SK-N-SH treated with all-trans-retinoic acid at 6 μM for 48 hours (cell line): Measurements from ENCODE around the gene AACS.

Source experiments
- ATAC-seq: fragments of 200-7000 bp; cut with Tn5 transposase; 3 replicates; pipeline ENCODE4 v1.9.1; 2020; ENCODE audit warnings: mild to moderate bottlenecking, moderate library complexity
- ARNTL ChIP-seq: fragments of 450-650 bp; formaldehyde crosslinking; IDR thresholded peaks from 2 replicates; pipeline ENCODE4 v1.5.0; 2020; ENCODE audit warnings: low read depth, mild to moderate bottlenecking, moderate library complexity, borderline replicate concordance
- BACH2 ChIP-seq: fragments of 250-450 bp; sonication (Bioruptor Pico); IDR thresholded peaks from 2 replicates; pipeline ENCODE4 v1.9.0; 2021; ENCODE audit warnings: mild to moderate bottlenecking, borderline replicate concordance
- CSDC2 ChIP-seq: fragments of 250-450 bp; sonication (Bioruptor Pico); IDR thresholded peaks from 2 replicates; pipeline ENCODE4 v1.5.0; 2020; ENCODE audit warnings: mild to moderate bottlenecking, moderate library complexity
- ESRRG ChIP-seq: fragments of 250-450 bp; sonication (Bioruptor Pico); IDR thresholded peaks from 2 replicates; pipeline ENCODE4 v1.6.1; 2021; ENCODE audit warnings: mild to moderate bottlenecking
- GLIS3 ChIP-seq: fragments of 250-450 bp; sonication (Bioruptor Pico); IDR thresholded peaks from 2 replicates; pipeline ENCODE4 v1.5.0; 2020; ENCODE audit warnings: mild to moderate bottlenecking, moderate library complexity
- ISL1 ChIP-seq: fragments of 250-450 bp; sonication (Bioruptor Pico); IDR thresholded peaks from 2 replicates; pipeline ENCODE4 v2.1.2; 2022; ENCODE audit warnings: mild to moderate bottlenecking, moderate library complexity
- OSR1 ChIP-seq: fragments of 250-450 bp; sonication (Bioruptor Pico); IDR thresholded peaks from 2 replicates; pipeline ENCODE4 v1.8.0; 2022; ENCODE audit warnings: moderate library complexity, mild to moderate bottlenecking, inconsistent platforms
- RARB ChIP-seq: fragments of 250-450 bp; sonication (Bioruptor Pico); IDR thresholded peaks from 2 replicates; pipeline ENCODE4 v1.8.0; 2021; ENCODE audit warnings: mild to moderate bottlenecking, moderate library complexity
- SNAI2 ChIP-seq: fragments of 250-450 bp; sonication (Bioruptor Pico); IDR thresholded peaks from 2 replicates; pipeline ENCODE4 v1.5.0; 2020; ENCODE audit warnings: mild to moderate bottlenecking, moderate library complexity
- TCF4 ChIP-seq: fragments of 250-450 bp; sonication (Bioruptor Pico); IDR thresholded peaks from 2 replicates; pipeline ENCODE4 v1.8.0; 2021; ENCODE audit warnings: mild to moderate bottlenecking, moderate library complexity, borderline replicate concordance
- TOX ChIP-seq: fragments of 250-450 bp; sonication (Bioruptor Pico); IDR thresholded peaks from 2 replicates; pipeline ENCODE4 v1.8.0; 2021; ENCODE audit warnings: mild to moderate bottlenecking, moderate library complexity, borderline replicate concordance
- ZC3H10 ChIP-seq: fragments of 250-450 bp; sonication (Bioruptor Pico); IDR thresholded peaks from 2 replicates; pipeline ENCODE4 v1.5.1; 2021; ENCODE audit warnings: mild to moderate bottlenecking, moderate library complexity
- ZFP3 ChIP-seq: fragments of 250-450 bp; sonication (Bioruptor Pico); IDR thresholded peaks from 2 replicates; pipeline ENCODE4 v1.5.0; 2020; ENCODE audit warnings: mild to moderate bottlenecking, moderate library complexity
- ZFP30 ChIP-seq: fragments of 450-650 bp; formaldehyde crosslinking; IDR thresholded peaks from 2 replicates; pipeline ENCODE4 v1.5.0; 2022; ENCODE audit warnings: mild to moderate bottlenecking, moderate library complexity
- ZNF565 ChIP-seq: fragments of 450-650 bp; formaldehyde crosslinking; conservative IDR thresholded peaks from 2 replicates; pipeline ENCODE4 v1.5.0; 2020; ENCODE audit warnings: low read depth, mild to moderate bottlenecking, moderate library complexity
- ZNF70 ChIP-seq: fragments of 450-650 bp; formaldehyde crosslinking; IDR thresholded peaks from 2 replicates; pipeline ENCODE4 v1.5.0; 2020; ENCODE audit warnings: mild to moderate bottlenecking, moderate library complexity
- ZNF8 ChIP-seq: fragments of 450-650 bp; formaldehyde crosslinking; IDR thresholded peaks from 2 replicates; pipeline ENCODE4 v1.5.0; 2020; ENCODE audit warnings: mild to moderate bottlenecking, moderate library complexity
- TF ChIP-seq, protein P1 (sequence below): fragments of 250-450 bp; sonication (Bioruptor Pico); IDR thresholded peaks from 2 replicates; pipeline ENCODE4 v1.8.0; 2020; ENCODE audit warnings: mild to moderate bottlenecking, moderate library complexity, borderline replicate concordance
- TF ChIP-seq, protein P2 (sequence below): fragments of 250-450 bp; sonication (Bioruptor Pico); IDR thresholded peaks from 2 replicates; pipeline ENCODE4 v1.5.1; 2021; ENCODE audit warnings: mild to moderate bottlenecking, moderate library complexity
- TF ChIP-seq, protein P3 (sequence below): fragments of 250-450 bp; sonication (Bioruptor Pico); IDR thresholded peaks from 2 replicates; pipeline ENCODE4 v1.8.0; 2021; ENCODE audit warnings: low read depth, mild to moderate bottlenecking, moderate library complexity, borderline replicate concordance
- TF ChIP-seq, protein P4 (sequence below): fragments of 250-450 bp; sonication (Bioruptor Pico); IDR thresholded peaks from 2 replicates; pipeline ENCODE4 v1.5.0; 2020; ENCODE audit warnings: mild to moderate bottlenecking, moderate library complexity
- TF ChIP-seq, protein P5 (sequence below): fragments of 250-450 bp; sonication (Bioruptor Pico); IDR thresholded peaks from 2 replicates; pipeline ENCODE4 v1.5.1; 2020; ENCODE audit warnings: low read depth, mild to moderate bottlenecking, moderate library complexity

The AACS gene

DNA sequence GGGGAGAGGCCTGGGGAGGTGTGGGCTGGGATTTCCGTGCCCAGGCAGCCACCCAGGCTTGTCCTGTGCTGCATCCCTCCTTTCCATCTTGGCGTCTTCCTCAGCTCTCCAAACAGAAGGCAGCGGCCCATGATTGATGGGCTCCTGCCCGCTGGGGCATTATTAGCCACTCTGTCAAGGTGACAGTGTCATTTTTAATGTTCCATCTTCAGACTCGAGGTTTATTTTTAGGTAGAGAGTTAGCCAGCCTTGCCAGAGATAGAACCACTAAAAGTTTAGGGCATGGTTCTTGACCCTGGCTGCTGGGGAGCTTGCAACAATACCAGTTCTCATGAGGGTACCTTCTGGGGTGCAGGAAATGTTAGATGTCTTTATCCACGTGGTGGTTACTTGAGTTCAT, 90.1 kb downstream of the AACS start (continued):
- TF ChIP-seq, protein P1, sequence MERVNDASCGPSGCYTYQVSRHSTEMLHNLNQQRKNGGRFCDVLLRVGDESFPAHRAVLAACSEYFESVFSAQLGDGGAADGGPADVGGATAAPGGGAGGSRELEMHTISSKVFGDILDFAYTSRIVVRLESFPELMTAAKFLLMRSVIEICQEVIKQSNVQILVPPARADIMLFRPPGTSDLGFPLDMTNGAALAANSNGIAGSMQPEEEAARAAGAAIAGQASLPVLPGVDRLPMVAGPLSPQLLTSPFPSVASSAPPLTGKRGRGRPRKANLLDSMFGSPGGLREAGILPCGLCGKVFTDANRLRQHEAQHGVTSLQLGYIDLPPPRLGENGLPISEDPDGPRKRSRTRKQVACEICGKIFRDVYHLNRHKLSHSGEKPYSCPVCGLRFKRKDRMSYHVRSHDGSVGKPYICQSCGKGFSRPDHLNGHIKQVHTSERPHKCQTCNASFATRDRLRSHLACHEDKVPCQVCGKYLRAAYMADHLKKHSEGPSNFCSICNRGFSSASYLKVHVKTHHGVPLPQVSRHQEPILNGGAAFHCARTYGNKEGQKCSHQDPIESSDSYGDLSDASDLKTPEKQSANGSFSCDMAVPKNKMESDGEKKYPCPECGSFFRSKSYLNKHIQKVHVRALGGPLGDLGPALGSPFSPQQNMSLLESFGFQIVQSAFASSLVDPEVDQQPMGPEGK (CRISPR knock-in tag) = no peak
- TF ChIP-seq RARB (CRISPR knock-in tag) (no peak), ARNTL (CRISPR knock-in tag) (no peak)
- TF ChIP-seq, all 23 proteins: peak for 0

DNA sequence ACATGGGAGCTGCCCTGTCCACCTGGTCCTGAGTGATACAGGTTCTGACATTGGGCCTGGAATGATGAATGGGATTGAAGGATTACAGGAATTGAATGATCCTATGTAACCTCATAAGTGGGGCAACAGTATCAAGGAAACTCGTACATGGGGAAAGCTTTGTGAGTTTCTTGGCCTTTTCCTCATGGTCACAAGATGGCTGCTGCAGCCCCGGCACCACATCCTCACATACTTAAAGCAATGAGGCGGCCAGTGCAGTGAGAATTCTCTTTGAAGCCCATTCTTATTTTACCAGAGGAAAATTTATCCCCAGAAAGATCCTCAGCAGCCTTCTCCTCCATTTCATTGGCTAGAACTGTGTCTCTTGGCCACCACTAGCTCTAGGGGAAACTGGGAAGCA, 91.9 kb downstream of the AACS start:
- ATAC-seq = no peak
- TF ChIP-seq BACH2 (no peak), ZNF70 (CRISPR knock-in tag) (no peak), ZC3H10 (no peak), ZFP30 (CRISPR knock-in tag) (no peak)

DNA sequence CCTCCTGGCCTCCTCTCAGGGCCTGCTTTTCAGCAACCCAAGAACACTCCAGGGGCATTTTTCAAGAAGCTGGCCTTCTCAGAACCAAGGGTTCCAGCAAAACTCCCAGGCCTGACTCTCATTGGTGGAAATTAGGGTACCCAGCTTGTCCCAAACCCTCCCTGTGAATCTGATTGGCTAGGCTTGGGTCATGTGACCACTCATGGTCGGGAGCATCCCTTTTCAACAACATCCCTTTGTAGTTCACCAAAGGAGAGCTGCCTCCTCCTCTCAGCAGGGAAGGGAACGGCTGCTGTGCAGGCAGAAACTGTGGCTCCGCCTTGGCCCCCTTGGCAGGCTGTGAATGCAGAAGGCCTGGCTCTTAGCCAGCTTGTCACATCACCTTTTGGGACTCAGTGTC, 94.5 kb downstream of the AACS start:
- ATAC-seq = no peak
- TF ChIP-seq TCF4 (no peak), ZNF8 (no peak), GLIS3 (CRISPR knock-in tag) (no peak), RARB (CRISPR knock-in tag) (no peak), SNAI2 (CRISPR knock-in tag) (no peak), ZC3H10 (no peak)
- TF ChIP-seq, protein P2, sequence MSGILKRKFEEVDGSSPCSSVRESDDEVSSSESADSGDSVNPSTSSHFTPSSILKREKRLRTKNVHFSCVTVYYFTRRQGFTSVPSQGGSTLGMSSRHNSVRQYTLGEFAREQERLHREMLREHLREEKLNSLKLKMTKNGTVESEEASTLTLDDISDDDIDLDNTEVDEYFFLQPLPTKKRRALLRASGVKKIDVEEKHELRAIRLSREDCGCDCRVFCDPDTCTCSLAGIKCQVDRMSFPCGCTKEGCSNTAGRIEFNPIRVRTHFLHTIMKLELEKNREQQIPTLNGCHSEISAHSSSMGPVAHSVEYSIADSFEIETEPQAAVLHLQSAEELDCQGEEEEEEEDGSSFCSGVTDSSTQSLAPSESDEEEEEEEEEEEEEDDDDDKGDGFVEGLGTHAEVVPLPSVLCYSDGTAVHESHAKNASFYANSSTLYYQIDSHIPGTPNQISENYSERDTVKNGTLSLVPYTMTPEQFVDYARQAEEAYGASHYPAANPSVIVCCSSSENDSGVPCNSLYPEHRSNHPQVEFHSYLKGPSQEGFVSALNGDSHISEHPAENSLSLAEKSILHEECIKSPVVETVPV (CRISPR knock-in tag) = no peak

DNA sequence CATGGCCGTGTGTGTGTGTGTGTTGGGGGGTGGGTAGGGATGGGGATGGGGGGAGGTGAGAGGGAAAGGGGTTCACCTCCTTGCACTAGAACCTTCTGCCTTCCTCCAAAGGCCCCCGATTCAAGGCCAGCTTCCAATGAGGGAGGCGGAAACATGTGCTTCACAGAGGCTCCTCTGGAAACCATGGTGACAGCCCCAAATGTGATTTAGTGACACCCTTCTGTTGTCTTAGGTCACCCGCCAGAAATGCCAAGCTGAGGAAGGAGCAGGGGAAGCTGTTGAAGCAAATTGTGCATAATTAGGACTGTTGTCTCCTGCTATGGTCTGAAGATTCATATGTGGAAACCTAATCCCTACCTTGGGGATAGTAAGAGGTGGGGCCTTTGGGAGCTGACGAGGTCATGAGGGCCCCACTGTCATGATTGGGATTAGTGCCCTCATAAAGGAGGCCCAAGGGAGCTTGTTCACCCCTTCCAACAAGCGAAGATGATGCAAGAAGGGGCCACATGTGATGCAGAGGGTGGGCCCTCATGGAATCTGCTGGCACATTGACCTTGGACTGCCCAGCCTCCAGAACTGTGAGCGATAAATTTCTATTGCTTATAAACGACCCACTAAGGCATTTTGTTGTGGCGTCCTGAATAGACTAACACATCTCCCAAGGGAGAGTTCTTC, 95.2 kb downstream of the AACS start:
- ATAC-seq = no peak
- no peak for TF ChIP-seq TCF4
- no peak for TF ChIP-seq ZNF70 (CRISPR knock-in tag)
- TF ChIP-seq GLIS3 (CRISPR knock-in tag) = no peak
- no peak for TF ChIP-seq ZC3H10
- no peak for TF ChIP-seq RARB (CRISPR knock-in tag)
- TF ChIP-seq SNAI2 (CRISPR knock-in tag) = no peak
- no peak for TF ChIP-seq ISL1 (CRISPR knock-in tag)
- no peak for TF ChIP-seq ZNF565 (CRISPR knock-in tag)
- TF ChIP-seq CSDC2 (CRISPR knock-in tag) = no peak
- TF ChIP-seq ZNF8 = no peak
- no peak for TF ChIP-seq TOX (CRISPR knock-in tag)
- TF ChIP-seq, protein P2 (CRISPR knock-in tag) = no peak
- no peak for TF ChIP-seq OSR1 (CRISPR knock-in tag)
- TF ChIP-seq, protein P3, sequence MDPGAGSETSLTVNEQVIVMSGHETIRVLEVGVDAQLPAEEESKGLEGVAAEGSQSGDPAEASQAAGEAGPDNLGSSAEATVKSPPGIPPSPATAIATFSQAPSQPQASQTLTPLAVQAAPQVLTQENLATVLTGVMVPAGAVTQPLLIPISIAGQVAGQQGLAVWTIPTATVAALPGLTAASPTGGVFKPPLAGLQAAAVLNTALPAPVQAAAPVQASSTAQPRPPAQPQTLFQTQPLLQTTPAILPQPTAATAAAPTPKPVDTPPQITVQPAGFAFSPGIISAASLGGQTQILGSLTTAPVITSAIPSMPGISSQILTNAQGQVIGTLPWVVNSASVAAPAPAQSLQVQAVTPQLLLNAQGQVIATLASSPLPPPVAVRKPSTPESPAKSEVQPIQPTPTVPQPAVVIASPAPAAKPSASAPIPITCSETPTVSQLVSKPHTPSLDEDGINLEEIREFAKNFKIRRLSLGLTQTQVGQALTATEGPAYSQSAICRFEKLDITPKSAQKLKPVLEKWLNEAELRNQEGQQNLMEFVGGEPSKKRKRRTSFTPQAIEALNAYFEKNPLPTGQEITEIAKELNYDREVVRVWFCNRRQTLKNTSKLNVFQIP (CRISPR knock-in tag) = no peak
- no peak for TF ChIP-seq BACH2
- TF ChIP-seq ESRRG = no peak
- no peak for TF ChIP-seq ZFP3
- TF ChIP-seq ZFP30 (CRISPR knock-in tag) = no peak
- TF ChIP-seq, protein P4, sequence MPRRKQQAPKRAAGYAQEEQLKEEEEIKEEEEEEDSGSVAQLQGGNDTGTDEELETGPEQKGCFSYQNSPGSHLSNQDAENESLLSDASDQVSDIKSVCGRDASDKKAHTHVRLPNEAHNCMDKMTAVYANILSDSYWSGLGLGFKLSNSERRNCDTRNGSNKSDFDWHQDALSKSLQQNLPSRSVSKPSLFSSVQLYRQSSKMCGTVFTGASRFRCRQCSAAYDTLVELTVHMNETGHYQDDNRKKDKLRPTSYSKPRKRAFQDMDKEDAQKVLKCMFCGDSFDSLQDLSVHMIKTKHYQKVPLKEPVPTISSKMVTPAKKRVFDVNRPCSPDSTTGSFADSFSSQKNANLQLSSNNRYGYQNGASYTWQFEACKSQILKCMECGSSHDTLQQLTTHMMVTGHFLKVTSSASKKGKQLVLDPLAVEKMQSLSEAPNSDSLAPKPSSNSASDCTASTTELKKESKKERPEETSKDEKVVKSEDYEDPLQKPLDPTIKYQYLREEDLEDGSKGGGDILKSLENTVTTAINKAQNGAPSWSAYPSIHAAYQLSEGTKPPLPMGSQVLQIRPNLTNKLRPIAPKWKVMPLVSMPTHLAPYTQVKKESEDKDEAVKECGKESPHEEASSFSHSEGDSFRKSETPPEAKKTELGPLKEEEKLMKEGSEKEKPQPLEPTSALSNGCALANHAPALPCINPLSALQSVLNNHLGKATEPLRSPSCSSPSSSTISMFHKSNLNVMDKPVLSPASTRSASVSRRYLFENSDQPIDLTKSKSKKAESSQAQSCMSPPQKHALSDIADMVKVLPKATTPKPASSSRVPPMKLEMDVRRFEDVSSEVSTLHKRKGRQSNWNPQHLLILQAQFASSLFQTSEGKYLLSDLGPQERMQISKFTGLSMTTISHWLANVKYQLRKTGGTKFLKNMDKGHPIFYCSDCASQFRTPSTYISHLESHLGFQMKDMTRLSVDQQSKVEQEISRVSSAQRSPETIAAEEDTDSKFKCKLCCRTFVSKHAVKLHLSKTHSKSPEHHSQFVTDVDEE (CRISPR knock-in tag) = no peak
- TF ChIP-seq, protein P5, sequence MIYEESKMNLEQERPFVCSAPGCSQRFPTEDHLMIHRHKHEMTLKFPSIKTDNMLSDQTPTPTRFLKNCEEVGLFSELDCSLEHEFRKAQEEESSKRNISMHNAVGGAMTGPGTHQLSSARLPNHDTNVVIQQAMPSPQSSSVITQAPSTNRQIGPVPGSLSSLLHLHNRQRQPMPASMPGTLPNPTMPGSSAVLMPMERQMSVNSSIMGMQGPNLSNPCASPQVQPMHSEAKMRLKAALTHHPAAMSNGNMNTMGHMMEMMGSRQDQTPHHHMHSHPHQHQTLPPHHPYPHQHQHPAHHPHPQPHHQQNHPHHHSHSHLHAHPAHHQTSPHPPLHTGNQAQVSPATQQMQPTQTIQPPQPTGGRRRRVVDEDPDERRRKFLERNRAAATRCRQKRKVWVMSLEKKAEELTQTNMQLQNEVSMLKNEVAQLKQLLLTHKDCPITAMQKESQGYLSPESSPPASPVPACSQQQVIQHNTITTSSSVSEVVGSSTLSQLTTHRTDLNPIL (CRISPR knock-in tag) = no peak
